ENCODE data around the gene ELL2. TPM values are rescaled to one million over a fixed set of nuclear protein-coding genes. Genes with fewer than 3 reads are reported as not detected.
A peak's percentile ranks its signal among the peaks of the same experiment; 100 is the strongest.

Gene ELL2
- total RNA-seq, 2 experiments from 2014 or later, result 54.4 to 59.0 TPM

DNA sequence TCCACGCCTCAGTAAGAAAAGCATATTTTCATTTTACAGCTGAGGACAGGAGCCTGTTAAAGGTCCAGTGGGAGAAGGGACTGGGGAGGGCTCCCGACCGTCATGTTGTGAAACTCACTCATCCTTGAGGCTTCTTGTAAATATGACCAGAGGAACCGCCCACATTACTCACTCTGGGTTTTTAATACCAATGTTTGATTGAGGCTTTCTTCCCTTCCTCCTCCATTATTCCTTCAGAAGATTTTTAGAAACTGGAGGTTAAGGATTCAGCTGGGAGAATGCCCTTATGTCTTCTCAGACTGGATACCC, 77.7 kb downstream of the ELL2 start:
- Mint-ChIP-seq H3K27ac (no peak overlapping the region), H3K4me1 (peaks cover 8% of the 10 kb centered on the region), H3K36me3 (ENCODE audit: low read depth) (peaks cover 22% of the 10 kb centered on the region), H3K9me3 (no peaks in the 10 kb centered on the region), H3K27me3 (no peaks in the 10 kb centered on the region), H3K4me3 (no peak overlapping the region)
- POLR2A ChIA-PET, result interaction anchor here (0.7 kb wide), 1 partner anchor 13 kb away, joined by 3 read pairs; no protein-coding TSS in a partner anchor
- CTCF ChIA-PET, result no interaction called here
- DNase-seq, result no peak

DNA sequence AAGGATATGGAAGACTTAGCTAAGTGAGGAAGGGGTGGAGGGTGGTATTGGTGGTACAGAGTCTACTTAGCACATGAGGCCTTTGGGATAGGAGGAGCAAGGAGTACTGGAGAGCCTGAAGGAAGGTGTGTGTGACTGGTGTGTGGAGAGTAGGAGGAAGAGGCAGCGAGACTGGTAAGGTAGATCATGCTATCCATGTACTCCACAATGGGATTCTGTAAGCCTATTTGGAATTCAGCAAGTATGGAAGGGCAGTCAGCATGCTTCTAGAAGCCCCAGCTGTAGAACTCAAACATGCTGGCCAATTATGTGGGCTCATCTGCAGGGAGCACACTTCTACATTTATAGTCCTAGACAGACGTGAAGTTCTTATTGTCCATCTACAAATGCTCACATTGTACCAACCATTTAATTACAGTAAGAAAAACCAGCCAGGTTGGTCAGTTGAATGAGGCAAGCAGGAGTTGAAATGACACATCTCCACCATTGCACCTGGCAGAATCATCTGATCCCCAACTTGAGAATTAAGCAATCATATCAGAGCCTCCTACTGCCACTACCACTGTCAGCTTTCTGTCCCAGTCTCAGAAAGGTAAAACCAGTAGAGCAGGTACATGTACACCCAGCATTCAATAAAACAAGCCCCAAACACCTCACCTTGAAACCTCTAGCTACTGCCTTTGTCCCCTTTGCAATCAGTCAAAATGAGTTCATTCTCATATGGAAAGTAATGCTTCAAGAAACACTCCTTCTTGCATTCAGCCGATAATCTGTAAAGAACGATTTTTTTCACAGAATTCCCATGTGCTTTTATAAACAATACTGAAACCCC, 78.2 kb downstream of the ELL2 start:
- no peak for DNase-seq
- Mint-ChIP-seq H3K27ac (no peak overlapping the region), H3K36me3 (ENCODE audit: low read depth) (peaks cover 16% of the 10 kb centered on the region), H3K27me3 (no peaks in the 10 kb centered on the region), H3K9me3 (no peaks in the 10 kb centered on the region), H3K4me1 (peaks cover 5% of the 10 kb centered on the region), H3K4me3 (no peak overlapping the region)
- ChIA-PET POLR2A (interaction anchor here (0.7 kb wide), 1 partner anchor 12 kb away, joined by 3 read pairs; no protein-coding TSS in a partner anchor), CTCF (no interaction called here)

DNA sequence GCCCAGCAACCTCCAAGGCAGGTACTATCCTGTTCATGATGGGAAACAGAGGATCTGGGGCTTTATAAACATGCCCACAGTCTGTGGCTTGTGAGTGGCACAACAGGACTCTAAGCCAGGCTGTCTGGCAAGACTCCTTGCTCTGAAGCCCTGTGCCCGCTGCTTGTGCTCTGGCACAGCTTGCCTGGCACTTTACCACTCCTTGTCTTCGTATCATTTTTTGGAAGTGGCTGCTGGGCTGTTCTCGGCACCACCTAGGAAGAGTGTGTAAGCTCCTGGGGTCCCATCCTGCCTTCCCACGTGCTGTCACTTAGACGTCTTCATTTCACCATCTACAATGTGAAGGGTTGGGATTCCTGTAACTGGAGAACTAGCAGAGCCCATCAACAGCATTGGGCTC, 79.8 kb downstream of the ELL2 start:
- POLR2A ChIA-PET, result no interaction called here
- Mint-ChIP-seq H3K27ac (no peak overlapping the region), H3K9me3 (no peaks in the 10 kb centered on the region), H3K36me3 (ENCODE audit: low read depth) (peaks cover 6% of the 10 kb centered on the region), H3K27me3 (no peaks in the 10 kb centered on the region), H3K4me3 (no peak overlapping the region), H3K4me1 (peaks cover 4% of the 10 kb centered on the region)
- DNase-seq, result no peak
- CTCF ChIA-PET, result interaction anchor here (0.7 kb wide), 3 partner anchors 12 to 385 kb away, joined by 3 to 4 read pairs (median 3); no protein-coding TSS in a partner anchor

DNA sequence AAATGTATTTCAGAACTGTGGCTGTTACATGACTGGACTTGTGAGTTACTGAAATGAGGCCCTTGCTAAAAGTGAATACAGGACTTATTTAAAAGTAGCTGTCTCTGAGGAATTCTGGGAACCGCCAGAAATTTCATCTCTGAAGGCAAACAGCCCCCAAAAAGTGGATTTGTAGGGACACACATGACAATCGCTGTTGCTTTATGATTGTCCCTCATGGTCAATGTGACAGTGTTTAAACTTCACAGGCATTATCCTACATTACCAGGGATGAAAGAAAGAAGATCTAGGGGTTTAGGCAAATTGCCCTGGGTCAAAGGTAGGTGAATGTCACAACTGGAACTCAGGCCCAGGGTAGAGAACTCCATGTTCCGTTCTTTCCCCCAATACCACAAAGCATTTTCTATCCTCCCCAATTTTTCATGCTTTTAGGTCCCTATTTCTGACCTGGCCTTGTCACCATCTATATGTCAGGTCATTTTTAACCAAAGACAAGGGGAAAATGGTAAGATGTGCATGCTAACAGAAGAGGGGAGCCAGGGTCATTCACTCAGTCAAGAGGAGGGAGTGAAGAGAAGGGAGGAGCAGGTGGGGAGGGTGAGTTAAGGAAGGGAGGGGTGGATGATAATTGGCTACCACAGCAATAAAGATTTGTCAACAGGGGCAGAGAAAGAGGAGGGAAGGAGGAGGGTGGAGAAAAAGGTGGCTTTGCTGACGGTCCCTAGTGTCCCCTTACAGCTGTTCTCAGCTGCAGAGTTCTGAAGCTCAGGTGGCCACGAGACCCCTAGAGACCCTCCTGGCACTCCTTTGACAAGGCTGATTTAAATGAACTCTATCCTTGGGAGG, 81.3 kb downstream of the ELL2 start:
- H3K27me3 Mint-ChIP-seq, result no peaks in the 10 kb centered on the region
- H3K36me3 Mint-ChIP-seq (ENCODE audit: low read depth), result no peaks in the 10 kb centered on the region
- H3K9me3 Mint-ChIP-seq, result no peaks in the 10 kb centered on the region
- CTCF ChIA-PET, result interaction anchor here (0.6 to 1.7 kb wide), 2 partner anchors 8 to 10 kb away, joined by 3 to 4 read pairs; no protein-coding TSS in a partner anchor
- H3K27ac Mint-ChIP-seq, result no peak overlapping the region
- H3K4me3 Mint-ChIP-seq, result no peak overlapping the region
- POLR2A ChIA-PET, result interaction anchor here (1.1 kb wide), 1 partner anchor 10 kb away, joined by 5 read pairs; no protein-coding TSS in a partner anchor
- no peak for DNase-seq
- H3K4me1 Mint-ChIP-seq, result peaks cover 4% of the 10 kb centered on the region

DNA sequence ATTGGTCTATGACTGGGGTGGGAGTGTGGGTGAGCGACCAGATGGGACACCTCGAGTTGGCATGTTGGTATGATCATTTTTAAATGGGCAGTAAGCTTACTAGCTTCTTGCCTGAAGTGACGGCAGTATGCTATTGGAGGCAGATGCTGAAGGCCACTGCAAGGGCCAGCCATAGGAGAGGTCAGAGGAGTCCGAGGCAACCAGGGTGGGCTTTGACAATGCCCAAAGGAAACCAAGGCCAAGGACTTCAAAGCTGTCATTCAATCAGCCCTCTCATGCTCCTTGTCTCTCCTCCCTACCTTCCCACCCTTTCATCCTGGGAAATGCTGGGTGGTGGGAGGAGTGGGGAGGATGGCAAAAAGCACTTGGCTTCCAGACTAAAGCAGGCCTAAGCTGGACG, 82.0 kb downstream of the ELL2 start:
- H3K36me3 Mint-ChIP-seq (ENCODE audit: low read depth), result no peaks in the 10 kb centered on the region
- H3K9me3 Mint-ChIP-seq, result no peaks in the 10 kb centered on the region
- no peak overlapping the region for H3K27ac Mint-ChIP-seq
- ChIA-PET POLR2A (interaction anchor here (1.1 kb wide), 1 partner anchor 10 kb away, joined by 5 read pairs; no protein-coding TSS in a partner anchor), CTCF (interaction anchor here (0.6 to 1.7 kb wide), 3 partner anchors 9 to 98 kb away, joined by 3 to 4 read pairs (median 3); no protein-coding TSS in a partner anchor)
- H3K27me3 Mint-ChIP-seq, result no peaks in the 10 kb centered on the region
- DNase-seq, result no peak
- H3K4me1 Mint-ChIP-seq, result peaks cover 4% of the 10 kb centered on the region
- H3K4me3 Mint-ChIP-seq, result no peak overlapping the region

DNA sequence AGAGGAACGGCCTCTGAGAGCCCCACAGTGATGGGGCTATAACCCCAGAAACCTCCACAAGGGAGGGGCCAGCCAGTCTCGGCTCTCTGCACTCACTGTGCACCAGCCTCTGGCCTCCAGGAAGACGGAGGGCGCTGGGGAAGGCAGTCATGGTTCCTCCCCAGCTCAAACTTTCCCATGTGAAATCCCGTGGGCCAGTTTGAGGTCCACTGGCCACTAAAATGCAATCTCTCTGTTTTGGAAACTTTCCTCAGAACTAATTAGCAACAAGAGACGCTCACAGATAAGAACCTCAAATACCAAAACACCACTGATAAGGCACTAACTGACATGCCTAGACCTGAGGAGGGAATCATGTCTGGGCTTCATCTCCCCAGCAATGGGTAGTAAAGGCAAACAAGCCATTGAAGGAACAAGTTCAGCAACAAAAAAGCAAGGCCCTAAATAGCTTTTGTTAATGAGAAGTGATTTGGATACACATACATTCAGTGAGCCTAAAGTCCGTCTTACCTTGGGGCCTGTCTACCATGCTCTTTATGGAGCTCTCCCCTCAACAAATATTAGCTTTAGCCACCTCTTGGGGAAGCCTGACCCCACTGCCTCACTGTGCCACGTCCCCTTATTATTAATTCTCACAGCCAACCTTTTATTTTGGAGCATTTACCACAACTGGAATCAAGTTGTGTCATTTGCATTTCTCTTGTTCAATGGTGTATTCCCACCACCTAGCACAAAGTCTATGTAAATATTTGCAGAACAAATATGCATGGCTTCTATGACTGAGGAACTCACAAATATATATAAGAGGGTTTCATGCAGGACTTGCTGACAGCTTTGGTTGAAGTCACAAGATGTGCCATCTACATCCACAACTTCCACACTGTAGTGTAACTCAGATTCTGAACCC, 83.0 kb downstream of the ELL2 start:
- no peak for DNase-seq
- Mint-ChIP-seq H3K27ac (no peak overlapping the region), H3K4me3 (no peak overlapping the region), H3K4me1 (peaks cover 2% of the 10 kb centered on the region), H3K36me3 (ENCODE audit: low read depth) (no peaks in the 10 kb centered on the region), H3K9me3 (peaks cover 2% of the 10 kb centered on the region), H3K27me3 (no peaks in the 10 kb centered on the region)
- ChIA-PET CTCF (interaction anchor here (1.0 to 1.7 kb wide), 2 partner anchors 9 to 97 kb away, joined by 3 read pairs; no protein-coding TSS in a partner anchor), POLR2A (interaction anchor here (1.1 kb wide), 1 partner anchor 9 kb away, joined by 5 read pairs; no protein-coding TSS in a partner anchor)

DNA sequence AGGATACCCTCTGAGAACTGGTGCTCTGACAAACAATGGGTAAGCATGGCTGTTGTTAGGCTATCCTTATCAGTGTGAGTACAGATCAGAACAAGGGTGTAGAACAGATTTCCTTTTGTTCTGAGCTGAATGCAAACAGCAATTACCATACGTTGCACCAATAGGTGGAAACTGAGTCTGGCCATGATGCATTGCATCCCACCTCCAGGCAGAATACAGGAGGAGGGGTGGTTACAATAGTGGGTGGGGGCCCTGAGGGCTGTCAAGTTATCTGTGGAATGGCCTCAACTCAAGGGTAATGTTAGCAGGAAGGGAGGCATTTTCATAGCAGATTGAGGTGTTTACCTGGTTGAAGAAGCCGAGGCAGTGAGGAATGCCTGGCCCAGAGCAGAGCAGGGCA, 84.9 kb downstream of the ELL2 start:
- Mint-ChIP-seq H3K36me3 (ENCODE audit: low read depth) (no peaks in the 10 kb centered on the region), H3K27ac (no peak overlapping the region), H3K4me3 (no peak overlapping the region), H3K4me1 (peaks cover 5% of the 10 kb centered on the region), H3K9me3 (peaks cover 2% of the 10 kb centered on the region), H3K27me3 (no peaks in the 10 kb centered on the region)
- ChIA-PET CTCF (no interaction called here), POLR2A (no interaction called here)
- DNase-seq, result no peak

DNA sequence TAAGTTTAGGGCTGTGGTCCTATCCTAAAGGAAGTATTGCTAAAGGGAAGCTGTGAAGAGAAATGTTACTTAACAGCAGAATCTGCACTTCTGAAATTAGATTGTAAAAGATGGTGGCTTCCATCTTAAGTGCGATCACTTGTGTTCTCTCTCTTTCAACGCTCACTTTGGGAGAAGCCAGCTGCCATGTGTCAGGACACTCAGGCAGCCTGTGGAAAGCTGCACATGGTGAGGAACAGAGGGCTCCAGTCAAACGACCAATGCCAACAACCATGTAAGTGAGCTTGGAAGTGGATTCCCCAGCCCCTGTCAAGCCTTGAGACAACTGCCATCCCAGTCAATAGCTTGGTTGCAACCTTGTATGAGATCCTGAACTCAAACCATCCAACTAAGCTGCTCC, 87.4 kb downstream of the ELL2 start:
- CTCF ChIA-PET, result interaction anchor here (1.4 kb wide), 1 partner anchor 9 kb away, joined by 3 read pairs; no protein-coding TSS in a partner anchor
- H3K36me3 Mint-ChIP-seq (ENCODE audit: low read depth), result no peaks in the 10 kb centered on the region
- H3K9me3 Mint-ChIP-seq, result peaks cover 2% of the 10 kb centered on the region
- H3K4me3 Mint-ChIP-seq, result no peak overlapping the region
- peaks cover 26% of the 10 kb centered on the region for H3K4me1 Mint-ChIP-seq
- no peak for DNase-seq
- POLR2A ChIA-PET, result interaction anchor here (1.1 kb wide), 1 partner anchor 26 kb away, joined by 3 read pairs; no protein-coding TSS in a partner anchor
- H3K27me3 Mint-ChIP-seq, result no peaks in the 10 kb centered on the region
- no peak overlapping the region for H3K27ac Mint-ChIP-seq

DNA sequence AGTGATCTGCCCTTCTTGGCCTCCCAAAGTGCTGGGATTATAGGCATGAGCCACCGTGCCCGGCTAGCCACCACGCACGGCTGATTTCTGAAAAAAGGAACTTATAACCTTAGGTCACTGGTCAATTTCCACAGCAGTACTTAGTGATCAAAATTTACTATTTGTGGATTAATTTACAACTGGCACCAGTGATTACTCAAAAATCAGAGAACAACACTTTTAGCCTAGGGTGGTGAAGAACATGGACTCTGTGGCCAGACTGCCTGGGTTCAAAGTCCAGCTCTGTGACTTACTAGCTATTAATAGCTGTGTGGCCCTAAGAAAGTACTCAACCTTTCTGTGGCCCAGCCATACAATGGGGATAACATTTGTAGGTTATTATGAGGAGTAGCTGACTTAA, 88.3 kb downstream of the ELL2 start:
- Mint-ChIP-seq H3K27ac (no peak overlapping the region), H3K27me3 (no peaks in the 10 kb centered on the region), H3K36me3 (ENCODE audit: low read depth) (no peaks in the 10 kb centered on the region), H3K9me3 (peaks cover 2% of the 10 kb centered on the region), H3K4me1 (peaks cover 35% of the 10 kb centered on the region), H3K4me3 (no peak overlapping the region)
- CTCF ChIA-PET, result no interaction called here
- no peak for DNase-seq
- POLR2A ChIA-PET, result no interaction called here

DNA sequence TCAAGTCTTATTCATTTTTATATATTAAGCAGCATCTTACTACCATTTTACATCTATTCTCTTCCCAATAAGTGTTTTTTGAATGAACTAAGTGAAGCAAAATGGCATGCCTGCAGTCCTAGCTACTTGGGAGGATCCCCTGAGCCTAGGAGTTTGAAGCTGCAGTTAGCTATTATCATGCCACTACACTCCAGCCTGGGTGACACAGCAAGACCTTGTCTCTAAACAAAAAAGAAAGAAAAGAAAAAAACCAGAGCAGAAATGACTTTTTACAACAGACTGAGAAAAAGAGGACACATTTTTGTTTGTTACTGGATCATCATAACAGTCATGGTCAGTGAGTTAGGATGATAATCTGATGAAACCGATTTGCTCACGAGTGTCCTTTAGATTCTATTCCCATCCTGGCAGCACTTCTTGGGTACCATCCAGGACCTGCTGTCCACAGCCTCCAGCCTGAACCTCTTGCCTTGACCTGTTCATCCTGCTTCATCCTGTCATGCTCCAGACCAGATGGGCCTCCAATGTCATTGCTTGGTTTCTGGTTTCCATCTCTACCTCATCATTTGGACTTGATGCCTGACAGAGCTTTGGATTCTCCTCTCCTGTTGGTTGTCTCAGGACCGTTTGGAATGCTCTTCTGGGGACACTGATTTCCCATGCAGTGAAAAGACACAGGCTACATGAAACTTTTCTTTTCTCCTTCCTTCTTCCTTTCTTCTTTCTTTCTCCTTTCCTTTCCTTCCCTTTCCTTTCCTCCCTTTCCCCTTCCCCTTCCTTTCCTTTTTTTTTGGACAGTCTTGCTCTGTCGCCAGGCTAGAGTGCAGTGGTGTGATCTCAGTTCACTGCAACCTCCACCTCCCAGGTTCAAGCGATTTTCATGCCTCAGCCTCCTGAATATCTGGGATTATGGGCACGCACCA, 89.0 kb downstream of the ELL2 start:
- Mint-ChIP-seq H3K27ac (no peak overlapping the region), H3K27me3 (no peaks in the 10 kb centered on the region), H3K4me3 (no peak overlapping the region), H3K36me3 (ENCODE audit: low read depth) (peaks cover 2% of the 10 kb centered on the region), H3K4me1 (peaks cover 40% of the 10 kb centered on the region), H3K9me3 (peaks cover 2% of the 10 kb centered on the region)
- no peak for DNase-seq
- POLR2A ChIA-PET, result interaction anchor here (4.2 kb wide), 1 partner anchor 90 kb away, joined by 31 read pairs; the partner anchor contains the start of gene ELL2
- CTCF ChIA-PET, result no interaction called here

DNA sequence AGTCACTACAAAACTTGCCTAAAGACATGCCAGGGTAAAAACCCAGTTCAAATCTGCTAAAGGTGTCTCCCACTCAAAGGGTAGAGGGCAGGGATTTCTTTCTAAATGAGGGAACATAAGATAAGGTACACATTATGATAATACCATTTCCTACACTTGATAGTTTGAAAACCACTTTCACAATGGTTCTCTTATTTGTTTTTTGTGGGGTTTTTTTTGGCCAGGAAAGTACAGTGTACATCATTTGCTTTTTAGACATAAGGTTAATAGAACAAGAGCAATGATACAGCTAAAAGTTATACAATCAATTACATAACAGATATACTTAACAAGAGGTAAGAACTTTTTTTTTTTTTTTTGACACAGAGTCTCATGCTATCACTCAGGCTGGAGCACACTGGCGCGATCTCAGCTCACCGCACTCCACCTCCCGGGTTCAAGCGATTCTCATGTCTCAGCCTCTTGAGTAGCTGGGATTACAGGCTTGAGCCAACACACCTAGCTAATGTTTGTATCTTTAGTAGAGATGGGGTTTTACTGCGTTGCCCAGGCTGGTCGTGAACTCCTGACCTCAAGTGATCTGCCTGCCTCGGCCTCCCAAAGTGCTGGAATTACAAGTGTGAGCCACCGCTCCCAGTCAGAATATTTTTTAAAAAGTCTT, 90.4 kb downstream of the ELL2 start:
- ChIA-PET CTCF (interaction anchor here (2.6 to 3.8 kb wide), 2 partner anchors 12 to 465 kb away, joined by 9 to 39 read pairs; no protein-coding TSS in a partner anchor), POLR2A (interaction anchor here (1.2 to 4.2 kb wide), 4 partner anchors 12 to 224 kb away, joined by 3 to 31 read pairs (median 6); partner anchors contain the start of genes ELL2 and RFESD)
- peaks cover 46% of the 10 kb centered on the region for H3K4me1 Mint-ChIP-seq
- peaks cover 2% of the 10 kb centered on the region for H3K36me3 Mint-ChIP-seq (ENCODE audit: low read depth)
- no peak for DNase-seq
- peak overlapping the region; percentile 89 for H3K27ac Mint-ChIP-seq
- H3K27me3 Mint-ChIP-seq, result no peaks in the 10 kb centered on the region
- no peak overlapping the region for H3K4me3 Mint-ChIP-seq
- peaks cover 2% of the 10 kb centered on the region for H3K9me3 Mint-ChIP-seq

Data from activated CD4-positive, alpha-beta memory T cell treated with anti-CD3 and anti-CD28 coated beads, Interleukin-2, amount 10 ng/mL, durations not matched to agents 7 days and 5 days (primary cell).